NB4 (cell line): Measurements from ENCODE around the gene SVIL.

Experiments
- DNase-seq: peaks from one replicate; pipeline ENCODE4 v3.0.0; 2010; ENCODE audit warnings: low read depth
- H3K4me3 ChIP-seq: one replicate; pipeline ENCODE4 v1.5.1; 2011; ENCODE audit warnings: mild to moderate bottlenecking, low read depth, low read length, moderate library complexity
- CTCF ChIP-seq: IDR thresholded peaks from one replicate; pipeline ENCODE4 v1.5.1; 2012; ENCODE audit warnings: low read depth, low read length
- MAX ChIP-seq: IDR thresholded peaks from 2 replicates; pipeline ENCODE4 v1.6.1; 2011; ENCODE audit warnings: low read depth, low read length
- MYC ChIP-seq: IDR thresholded peaks from 2 replicates; pipeline ENCODE4 v1.6.1; 2011; ENCODE audit warnings: low read depth, low read length
- POLR2A ChIP-seq: IDR thresholded peaks from 2 replicates; pipeline ENCODE4 v1.6.1; 2011; ENCODE audit warnings: mild to moderate bottlenecking; ENCODE audit not compliant: insufficient read length; ENCODE audit errors: extremely low read depth

The SVIL gene

DNA sequence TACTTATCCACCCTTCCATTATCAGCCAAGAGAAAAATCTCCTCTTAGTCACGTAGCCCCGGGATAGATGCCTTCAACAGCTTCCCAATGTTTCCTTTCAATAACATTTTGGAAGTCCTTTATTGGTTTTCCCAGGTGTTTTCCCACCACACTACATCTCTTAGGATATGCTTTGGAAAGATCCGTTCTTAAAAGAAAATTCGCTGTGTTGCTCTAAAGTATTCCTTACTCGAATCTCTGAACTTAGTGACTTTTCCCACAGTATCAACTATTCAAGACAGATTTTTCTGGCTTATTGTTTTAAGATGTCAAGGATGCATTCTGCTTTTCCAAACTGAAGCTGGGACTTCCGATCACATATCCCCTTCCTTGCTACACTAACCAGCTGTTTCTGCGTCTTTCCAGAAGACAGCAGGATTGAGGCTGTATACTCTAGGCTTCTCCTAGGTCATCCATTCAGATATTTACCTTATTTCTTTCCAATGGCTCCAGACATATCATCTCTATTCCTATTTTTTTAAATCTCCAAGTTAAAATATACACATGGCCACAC lies 36.5 kb upstream of the SVIL start:
- no peak overlapping the region for H3K4me3 ChIP-seq
- TF ChIP-seq MAX: no peak
- TF ChIP-seq MYC: no peak
- no peak for TF ChIP-seq CTCF
- no peak for TF ChIP-seq POLR2A

DNA sequence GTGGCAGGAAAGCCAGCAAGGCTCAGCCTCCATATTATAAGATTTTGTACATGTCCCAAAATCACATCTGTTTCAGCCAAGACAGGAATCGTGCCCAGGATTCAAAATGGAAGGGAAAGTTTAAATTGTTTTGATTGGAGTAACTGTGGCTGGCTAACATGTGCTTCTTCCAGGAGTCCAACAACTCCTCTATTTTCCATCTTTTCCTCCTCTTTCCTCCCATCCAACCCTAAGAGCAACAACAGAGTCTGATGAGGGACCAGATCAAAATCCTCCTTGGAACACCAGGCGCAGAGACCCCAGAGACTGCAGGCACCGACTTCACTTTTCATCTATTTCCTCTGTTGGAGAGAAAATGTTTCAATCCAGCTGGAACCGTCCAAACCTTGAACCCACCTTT lies 36.0 kb upstream of the SVIL start:
- TF ChIP-seq CTCF (no peak), MAX (no peak), MYC (no peak), POLR2A (no peak)
- no peak overlapping the region for H3K4me3 ChIP-seq
- no peak for DNase-seq

More for the DNA sequence above, 36.5 kb upstream of the SVIL start:
- DNase-seq: no peak

DNA sequence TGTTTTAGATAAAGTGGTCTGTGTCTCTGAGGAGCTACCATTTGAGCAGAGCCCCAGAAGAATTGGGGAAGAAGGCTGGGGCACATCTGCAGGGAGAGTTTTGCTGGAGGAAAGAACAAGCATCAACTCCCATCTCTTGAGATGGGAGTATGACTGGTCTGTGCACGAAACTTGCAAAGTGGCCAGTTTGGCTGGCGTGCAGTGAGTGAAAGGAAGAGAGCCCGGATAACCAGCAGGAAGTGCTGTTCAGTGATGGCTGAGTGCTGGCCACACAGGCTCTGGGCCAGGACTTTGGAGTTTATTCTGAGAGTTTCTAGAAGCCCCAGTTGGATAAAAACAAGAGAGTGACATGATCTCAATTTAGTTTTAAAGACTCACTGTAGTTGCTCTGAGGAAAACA lies 34.4 kb upstream of the SVIL start:
- DNase-seq: no peak
- TF ChIP-seq POLR2A (no peak), CTCF (no peak), MYC (no peak), MAX (no peak)

GRCh38 chr10:29668628-29669027 lies 33.9 kb upstream of the SVIL start:
- no peak overlapping the region for H3K4me3 ChIP-seq
- DNase-seq: no peak
- no peak for TF ChIP-seq MAX

More for the DNA sequence above, 34.4 kb upstream of the SVIL start:
- H3K4me3 ChIP-seq: no peak overlapping the region

- DNase-seq: no peak
- no peak overlapping the region for H3K4me3 ChIP-seq
- TF ChIP-seq MAX: no peak
- no peak for TF ChIP-seq CTCF
- TF ChIP-seq POLR2A: no peak
- no peak for TF ChIP-seq MYC
These were observed 32.4 kb upstream of the SVIL start for GRCh38 chr10:29667191-29667590.

GRCh38 chr10:29666201-29666600 lies 31.4 kb upstream of the SVIL start:
- H3K4me3 ChIP-seq: no peak overlapping the region
- DNase-seq: no peak
- TF ChIP-seq CTCF (no peak), POLR2A (no peak), MYC (no peak), MAX (no peak)
